ENCODE results near the gene RRP1.

DNA sequence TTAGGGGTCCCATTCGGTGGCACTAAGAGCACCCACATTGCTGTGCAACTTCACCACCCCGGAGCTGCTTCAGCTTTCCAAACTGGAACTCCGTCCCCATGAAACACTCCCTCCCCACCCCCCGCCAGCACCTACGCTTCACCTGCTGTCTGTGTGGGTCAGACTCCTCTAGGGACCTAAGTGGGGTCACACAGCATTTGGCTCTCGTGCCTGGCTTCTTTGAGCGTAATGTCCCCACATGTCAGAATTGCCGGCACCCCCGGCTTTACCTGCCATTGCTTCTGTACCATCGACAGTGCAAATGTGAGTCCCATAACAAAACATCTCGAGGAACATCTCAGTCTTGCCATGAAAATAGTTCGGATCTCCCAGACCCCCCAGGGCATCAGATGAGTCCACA, 39.8 kb downstream of the RRP1 start:
- TF ChIP-seq, protein P1, sequence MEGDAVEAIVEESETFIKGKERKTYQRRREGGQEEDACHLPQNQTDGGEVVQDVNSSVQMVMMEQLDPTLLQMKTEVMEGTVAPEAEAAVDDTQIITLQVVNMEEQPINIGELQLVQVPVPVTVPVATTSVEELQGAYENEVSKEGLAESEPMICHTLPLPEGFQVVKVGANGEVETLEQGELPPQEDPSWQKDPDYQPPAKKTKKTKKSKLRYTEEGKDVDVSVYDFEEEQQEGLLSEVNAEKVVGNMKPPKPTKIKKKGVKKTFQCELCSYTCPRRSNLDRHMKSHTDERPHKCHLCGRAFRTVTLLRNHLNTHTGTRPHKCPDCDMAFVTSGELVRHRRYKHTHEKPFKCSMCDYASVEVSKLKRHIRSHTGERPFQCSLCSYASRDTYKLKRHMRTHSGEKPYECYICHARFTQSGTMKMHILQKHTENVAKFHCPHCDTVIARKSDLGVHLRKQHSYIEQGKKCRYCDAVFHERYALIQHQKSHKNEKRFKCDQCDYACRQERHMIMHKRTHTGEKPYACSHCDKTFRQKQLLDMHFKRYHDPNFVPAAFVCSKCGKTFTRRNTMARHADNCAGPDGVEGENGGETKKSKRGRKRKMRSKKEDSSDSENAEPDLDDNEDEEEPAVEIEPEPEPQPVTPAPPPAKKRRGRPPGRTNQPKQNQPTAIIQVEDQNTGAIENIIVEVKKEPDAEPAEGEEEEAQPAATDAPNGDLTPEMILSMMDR (IDR thresholded peaks at IDR 0.05; ENCODE audit: insufficient read depth, low read length, poor library complexity, severe bottlenecking), result no peak
- TF ChIP-seq EZH2phosphoT487 (conservative IDR thresholded peaks at IDR 0.05; ENCODE audit: low read length), result no peak
